B cell (primary cell): Measurements from ENCODE around the gene SDK1. TPM values are rescaled to one million over a fixed set of nuclear protein-coding genes. Genes with fewer than 3 reads are reported as not detected.

ENCODE experiments used
- ATAC-seq: fragments of 200-7000 bp; cut with Tn5 transposase; one replicate; pipeline ENCODE4 v1.10.0; 2021; ENCODE audit warnings: low read depth, mild to moderate bottlenecking, moderate number of reproducible peaks, moderate library complexity
- CTCF ChIA-PET: fragments of 350-600 bp; sonication (Branson Sonifier 250); formaldehyde crosslinking; loops from one replicate; lab custom pipeline; 2021; ENCODE audit warnings: antibody characterized with exemption, inconsistent platforms; lab: Charles Lee
- POLR2A ChIA-PET: fragments of 350-600 bp; sonication (Branson Sonifier 250); formaldehyde crosslinking; loops from one replicate; lab custom pipeline; 2021; ENCODE audit warnings: antibody characterized with exemption; lab: Charles Lee
- DNase-seq: peaks from one replicate; pipeline ENCODE4 v3.0.0; 2013
- H2AFZ ChIP-seq: 2 replicates; pipeline ENCODE4 v1.6.1; 2012; ENCODE audit warnings: mild to moderate bottlenecking, low read depth, low read length; ENCODE audit not compliant: insufficient read depth, poor library complexity, severe bottlenecking
- H3K27ac ChIP-seq, 2 donors: 1 replicate in 1 of 2; 2 replicates in 1 of 2; pipeline ENCODE4 v1.5.1; 2012 to 2013; ENCODE audit warnings: low read length in 2 of 2, mild to moderate bottlenecking in 2 of 2, moderate library complexity in 1 of 2
- H3K27me3 ChIP-seq, 4 experiments: fragments of 200-600 bp in 1 of 4; sonication (generic) in 1 of 4; replicated peaks in 1 of 4; 1 replicate in 2 of 4; 2 replicates in 2 of 4; pipeline versions ENCODE4 v1.6.1 to v1.7.0; 2013 to 2016; ENCODE audit warnings: low read length in 3 of 4, mild to moderate bottlenecking in 2 of 4, mixed read lengths in 1 of 4, moderate library complexity in 1 of 4; ENCODE audit not compliant: insufficient read depth in 4 of 4, control insufficient read depth in 3 of 4; ENCODE audit errors: control extremely low read depth in 1 of 4
- H3K36me3 ChIP-seq, 2 experiments: replicated peaks in 1 of 2; 1 replicate in 1 of 2; 2 replicates in 1 of 2; pipeline versions ENCODE4 v1.6.1 to v1.7.1; 2013; ENCODE audit warnings: low read length in 1 of 2; ENCODE audit not compliant: insufficient read depth in 2 of 2, control insufficient read depth in 1 of 2; ENCODE audit errors: control extremely low read depth in 1 of 2, extremely low read depth in 1 of 2
- H3K4me1 ChIP-seq, 2 donors: fragments of 200-600 bp in 1 of 2; sonication (generic) in 1 of 2; 1 replicate in 1 of 2; 2 replicates in 1 of 2; pipeline versions ENCODE4 v1.5.1 to v1.6.1; 2013 to 2017; ENCODE audit warnings: low read length in 2 of 2; ENCODE audit not compliant: control insufficient read depth in 2 of 2, insufficient read depth in 2 of 2
- H3K4me2 ChIP-seq: replicated peaks from 2 replicates; pipeline ENCODE3; 2012; ENCODE audit warnings: mild to moderate bottlenecking, low read depth, low read length; ENCODE audit not compliant: poor library complexity, severe bottlenecking
- H3K4me3 ChIP-seq, 5 experiments: fragments of 200-600 bp in 1 of 5; sonication (generic) in 1 of 5; 1 replicate in 3 of 5; 2 replicates in 2 of 5; pipeline versions ENCODE4 v1.5.1 to v1.7.0; 2011 to 2016; ENCODE audit warnings: low read length in 4 of 5, mild to moderate bottlenecking in 4 of 5, low read depth in 2 of 5, control low read depth in 1 of 5, moderate library complexity in 1 of 5; ENCODE audit not compliant: insufficient read depth in 1 of 5; ENCODE audit errors: control extremely low read depth in 1 of 5, extremely low read depth in 1 of 5
- H3K79me2 ChIP-seq: fragments of 200-600 bp; sonication (generic); one replicate; pipeline ENCODE4 v1.6.0; 2016; ENCODE audit warnings: low read length; ENCODE audit not compliant: control insufficient read depth, insufficient read depth
- H3K9ac ChIP-seq: fragments of 200-600 bp; sonication (generic); 2 replicates; pipeline ENCODE4 v1.6.1; 2017; ENCODE audit warnings: mild to moderate bottlenecking, low read length, moderate library complexity
- H3K9me3 ChIP-seq, 3 donors: one replicate each; pipeline versions ENCODE4 v1.6.1 to v1.7.1; 2013; ENCODE audit warnings: low read length in 2 of 3; ENCODE audit not compliant: control insufficient read depth in 2 of 3, insufficient read depth in 1 of 3; ENCODE audit errors: control extremely low read depth in 1 of 3
- H4K20me1 ChIP-seq: 2 replicates; pipeline ENCODE4 v1.6.0; 2012; ENCODE audit warnings: mild to moderate bottlenecking, low read length; ENCODE audit not compliant: insufficient read depth, control insufficient read depth, poor library complexity, severe bottlenecking
- H3K27ac Mint-ChIP-seq: one replicate; pipeline ENCODE4 v1.8.0; 2021; ENCODE audit warnings: mixed read lengths
- H3K27me3 Mint-ChIP-seq: one replicate; pipeline ENCODE4 v1.8.0; 2021; ENCODE audit warnings: mixed read lengths
- H3K4me1 Mint-ChIP-seq: one replicate; pipeline ENCODE4 v1.8.0; 2021; ENCODE audit warnings: mixed read lengths
- H3K4me3 Mint-ChIP-seq: one replicate; pipeline ENCODE4 v1.8.0; 2021; ENCODE audit warnings: mixed read lengths
- H3K9me3 Mint-ChIP-seq: one replicate; pipeline ENCODE4 v1.8.0; 2022; ENCODE audit warnings: mixed read lengths; ENCODE audit not compliant: insufficient read depth
- CTCF ChIP-seq: fragments of 200-600 bp; IDR thresholded peaks from one replicate; pipeline ENCODE4 v1.8.0; 2022; ENCODE audit warnings: antibody characterized with exemption, mild to moderate bottlenecking
- EZH2 ChIP-seq: IDR thresholded peaks from 2 replicates; pipeline ENCODE4 v1.6.1; 2012; ENCODE audit warnings: borderline replicate concordance, low read depth, mild to moderate bottlenecking, moderate library complexity, low read length; ENCODE audit not compliant: insufficient read depth, poor library complexity, severe bottlenecking
- whole genome bisulfite sequencing: methylation state at CpG from one replicate; pipeline ENCODE4 v1.1.5; 2013; ENCODE audit warnings: missing lambda C conversion rate; ENCODE audit not compliant: insufficient coverage; 5-methylcytosine and 5-hydroxymethylcytosine counted together
- intact Hi-C: fragments of 100-400 bp; cut with micrococcal nuclease; formaldehyde crosslinking; loops from one replicate; pipeline ENCODE4 v1.10.0; 2022
- polyA plus RNA-seq: library from polyadenylated mRNA; depleted of rRNA; stranded (reverse); fragments of >200 nt; gene quantifications from 2 replicates; pipeline ENCODE4 v1.2.3, GENCODE V29; 2012
- total RNA-seq, 2 donors: library from RNA; stranded (reverse); fragments of 120-200 nt in 1 of 2; gene quantifications; 1 replicate in 1 of 2; 2 replicates in 1 of 2; pipeline versions ENCODE4 v1.2.3 to v1.2.4, GENCODE V29; 2013 to 2022

Gene SDK1
- total and polyA plus RNA-seq, 2 donors (not counting 1 experiment from before 2014, with no cell fraction given) = 0.73 to 2.0 TPM

- Mint-ChIP-seq H3K27me3 (peaks cover 6% of the 10 kb centered on the region), H3K27ac (no peak overlapping the region), H3K9me3 (no peaks in the 10 kb centered on the region), H3K4me1 (no peaks in the 10 kb centered on the region), H3K4me3 (no peak overlapping the region)
- peaks cover 0 to 4% (median 0%) of the 10 kb centered on the region in 3 donors for H3K9me3 ChIP-seq
- no peak overlapping the region for H3K9ac ChIP-seq
- TF ChIP-seq EZH2 (no peak), CTCF (no peak)
- H3K27me3 ChIP-seq = peaks cover 0 to 2% (median 0%) of the 10 kb centered on the region in 4 experiments
- no peak overlapping the region for H3K4me2 ChIP-seq
- ATAC-seq (no peak), DNase-seq (no peak)
- H3K36me3 ChIP-seq = no peaks in the 10 kb centered on the region
- no peaks in the 10 kb centered on the region for H3K4me1 ChIP-seq
- 93% methylated on average over 3 of the region's 5 CpGs for WGBS
- intact Hi-C loops = no loop called here
- ChIA-PET POLR2A (no interaction called here), CTCF (no interaction called here)
- no peaks in the 10 kb centered on the region for H3K79me2 ChIP-seq
- no peak overlapping the region for H3K4me3 ChIP-seq
- H2AFZ ChIP-seq = no peak overlapping the region
- H4K20me1 ChIP-seq = no peaks in the 10 kb centered on the region
- H3K27ac ChIP-seq = no peak overlapping the region
Observed at GRCh38 chr7:3561932-3562331, 260.9 kb downstream of the SDK1 start.

GRCh38 chr7:3564231-3564630, 263.2 kb downstream of the SDK1 start:
- Histone ChIP-seq H3K4me2 (no peak overlapping the region), H2AFZ (no peak overlapping the region), H3K4me1 (no peaks in the 10 kb centered on the region), H3K9ac (no peak overlapping the region), H4K20me1 (no peaks in the 10 kb centered on the region), H3K36me3 (no peaks in the 10 kb centered on the region), H3K79me2 (no peaks in the 10 kb centered on the region), H3K9me3 (peaks cover 0 to 4% (median 0%) of the 10 kb centered on the region in 3 donors), H3K4me3 (no peak overlapping the region), H3K27ac (no peak overlapping the region), H3K27me3 (peaks cover 0 to 2% (median 0%) of the 10 kb centered on the region in 4 experiments)
- intact Hi-C loops = no loop called here
- no peak overlapping the region for H3K4me3 Mint-ChIP-seq
- POLR2A ChIA-PET = no interaction called here
- DNase-seq = no peak
- H3K27me3 Mint-ChIP-seq = peaks cover 6% of the 10 kb centered on the region
- H3K4me1 Mint-ChIP-seq = no peaks in the 10 kb centered on the region
- CTCF ChIA-PET = no interaction called here
- WGBS = 71% methylated on average over 1 of the region's 3 CpGs
- no peaks in the 10 kb centered on the region for H3K9me3 Mint-ChIP-seq
- no peak for TF ChIP-seq CTCF
- ATAC-seq = no peak
- H3K27ac Mint-ChIP-seq = no peak overlapping the region
